H1 (cell line): ENCODE results near the gene ODC1. TPM values are rescaled to one million over a fixed set of nuclear protein-coding genes. Genes with fewer than 3 reads are reported as not detected.

Source experiments
- CTCF ChIA-PET: fragments of 300-600 bp; sonication (Branson Sonifier 250); formaldehyde crosslinking; loops from one replicate; lab custom pipeline; 2021; ENCODE audit not compliant: partially characterized antibody; lab: Charles Lee
- POLR2A ChIA-PET: fragments of 300-600 bp; sonication (Branson Sonifier 250); formaldehyde crosslinking; loops from one replicate; lab custom pipeline; 2021; ENCODE audit warnings: inconsistent platforms; ENCODE audit not compliant: partially characterized antibody; lab: Charles Lee
- DNase-seq, 2 experiments: peaks; one replicate each; pipeline versions ENCODE4 v3.0.0 to v3.0.0-alpha.2; 2010 to 2022; ENCODE audit warnings: low spot score in 2 of 2, low read depth in 1 of 2, mixed read lengths in 1 of 2
- FAIRE-seq: peaks from 2 replicates; lab custom pipeline; 2011; peaks lifted over from hg19 to GRCh38; lab: Jason Lieb, UNC
- H2AFZ ChIP-seq: 2 replicates; pipeline ENCODE4 v1.8.1; 2012; ENCODE audit warnings: low read length, inconsistent platforms
- H2AK5ac ChIP-seq: 2 replicates; pipeline ENCODE4 v1.6.1; 2013; ENCODE audit warnings: low read depth, low read length
- H2BK120ac ChIP-seq: replicated peaks from 2 replicates; pipeline ENCODE3; 2013; ENCODE audit warnings: low read depth, low read length, inconsistent platforms
- H2BK12ac ChIP-seq: 2 replicates; pipeline ENCODE4 v1.6.1; 2013; ENCODE audit warnings: low read depth, low read length
- H2BK15ac ChIP-seq: 2 replicates; pipeline ENCODE4 v1.6.1; 2013; ENCODE audit warnings: low read length
- H2BK20ac ChIP-seq: 2 replicates; pipeline ENCODE4 v1.6.1; 2013; ENCODE audit warnings: low read length
- H2BK5ac ChIP-seq: 2 replicates; pipeline ENCODE4 v1.6.1; 2013; ENCODE audit warnings: low read depth, low read length
- H3K14ac ChIP-seq: 2 replicates; pipeline ENCODE4 v1.6.1; 2013; ENCODE audit warnings: inconsistent platforms; ENCODE audit not compliant: insufficient read length
- H3K18ac ChIP-seq: 2 replicates; pipeline ENCODE4 v1.6.1; 2013; ENCODE audit warnings: low read length; ENCODE audit errors: extremely low read depth
- H3K23ac ChIP-seq: 2 replicates; pipeline ENCODE4 v1.6.1; 2013; ENCODE audit warnings: inconsistent platforms; ENCODE audit not compliant: insufficient read length
- H3K23me2 ChIP-seq: 2 replicates; pipeline ENCODE4 v1.6.1; 2013; ENCODE audit warnings: low read depth, low read length
- H3K27ac ChIP-seq: 2 replicates; pipeline ENCODE4 v1.6.1; 2011; ENCODE audit warnings: low read depth, low read length, inconsistent platforms
- H3K27me3 ChIP-seq, 4 experiments: replicated peaks in 1 of 4; 1 replicate in 1 of 4; 2 replicates in 3 of 4; pipeline versions ENCODE4 v1.6.1 to v1.8.1; 2011 to 2013; ENCODE audit warnings: low read length in 3 of 4, mild to moderate bottlenecking in 3 of 4, inconsistent platforms in 2 of 4, mixed read lengths in 2 of 4, moderate library complexity in 1 of 4; ENCODE audit not compliant: control insufficient read depth in 3 of 4, insufficient read depth in 3 of 4; ENCODE audit errors: extremely low read depth in 1 of 4
- H3K36me3 ChIP-seq, 4 experiments: 2 replicates each; pipeline versions ENCODE4 v1.6.1 to v1.8.1; 2011 to 2013; ENCODE audit warnings: mild to moderate bottlenecking in 4 of 4, low read length in 3 of 4, moderate library complexity in 2 of 4, control low read depth in 1 of 4, inconsistent platforms in 1 of 4; ENCODE audit not compliant: insufficient read depth in 4 of 4, control insufficient read depth in 2 of 4
- H3K4ac ChIP-seq: replicated peaks from 2 replicates; pipeline ENCODE3; 2013; ENCODE audit warnings: low read length, low read depth, mixed read lengths, inconsistent platforms; ENCODE audit not compliant: insufficient read length
- H3K4me1 ChIP-seq, 4 experiments: replicated peaks in 1 of 4; 1 replicate in 1 of 4; 2 replicates in 3 of 4; pipeline versions ENCODE4 v1.6.1 to v1.8.1; 2011 to 2013; ENCODE audit warnings: low read length in 3 of 4, inconsistent platforms in 2 of 4, mixed read lengths in 1 of 4; ENCODE audit not compliant: insufficient read depth in 4 of 4, control insufficient read depth in 3 of 4
- H3K4me2 ChIP-seq, 2 experiments: 2 replicates each; pipeline versions ENCODE4 v1.6.1 to v1.8.1; 2011 to 2013; ENCODE audit warnings: low read depth in 2 of 2, low read length in 2 of 2, control low read depth in 1 of 2, inconsistent platforms in 1 of 2, mild to moderate bottlenecking in 1 of 2; ENCODE audit not compliant: insufficient read depth in 1 of 2
- H3K4me3 ChIP-seq, 4 experiments: fragments of 200-600, 300-600 bp in 1 of 4; sonication (generic), shearing (Covaris generic), sonication (Bioruptor Twin) in 1 of 4; 2 replicates each; pipeline versions ENCODE4 v1.5.1 to v1.8.1; 2011 to 2016; ENCODE audit warnings: low read length in 4 of 4, low read depth in 3 of 4, control low read depth in 2 of 4, inconsistent platforms in 2 of 4, mild to moderate bottlenecking in 2 of 4, mixed read lengths in 1 of 4, moderate library complexity in 1 of 4; ENCODE audit not compliant: insufficient read depth in 2 of 4; ENCODE audit errors: extremely low read depth in 1 of 4
- H3K56ac ChIP-seq: replicated peaks from 2 replicates; pipeline ENCODE3; 2013; ENCODE audit warnings: low read depth, mild to moderate bottlenecking, mixed read lengths, low read length, inconsistent platforms; ENCODE audit not compliant: insufficient read length
- H3K79me1 ChIP-seq: 2 replicates; pipeline ENCODE4 v1.6.1; 2013; ENCODE audit warnings: low read depth, low read length, control low read depth
- H3K79me2 ChIP-seq, 2 experiments: 2 replicates each; pipeline versions ENCODE4 v1.6.1 to v1.8.1; 2012 to 2013; ENCODE audit warnings: low read length in 2 of 2, mild to moderate bottlenecking in 2 of 2, inconsistent platforms in 1 of 2; ENCODE audit not compliant: insufficient read depth in 2 of 2, control insufficient read depth in 1 of 2
- H3K9ac ChIP-seq, 4 experiments: replicated peaks in 1 of 4; 1 replicate in 1 of 4; 2 replicates in 3 of 4; pipeline versions ENCODE4 v1.6.1 to v1.8.1; 2011 to 2013; ENCODE audit warnings: low read depth in 3 of 4, low read length in 3 of 4, control low read depth in 2 of 4, mild to moderate bottlenecking in 2 of 4, moderate library complexity in 2 of 4, inconsistent platforms in 1 of 4; ENCODE audit errors: extremely low read depth in 1 of 4
- H3K9me3 ChIP-seq, 2 experiments: 2 replicates each; pipeline versions ENCODE4 v1.6.1 to v1.8.1; 2012 to 2013; ENCODE audit warnings: mild to moderate bottlenecking in 2 of 2, moderate library complexity in 2 of 2, control low read depth in 1 of 2, inconsistent platforms in 1 of 2, low read depth in 1 of 2, low read length in 1 of 2, mixed read lengths in 1 of 2; ENCODE audit not compliant: insufficient read depth in 2 of 2
- H4K20me1 ChIP-seq, 2 experiments: replicated peaks in 1 of 2; 2 replicates each; pipeline versions ENCODE3 to v1.8.1; 2011 to 2013; ENCODE audit warnings: inconsistent platforms in 2 of 2, low read length in 2 of 2, mild to moderate bottlenecking in 1 of 2; ENCODE audit not compliant: insufficient read depth in 2 of 2, control insufficient read depth in 1 of 2
- H4K5ac ChIP-seq: 2 replicates; pipeline ENCODE4 v1.6.1; 2013; ENCODE audit warnings: low read length, low read depth, mixed read lengths, inconsistent platforms; ENCODE audit not compliant: insufficient read length
- H4K8ac ChIP-seq: 2 replicates; pipeline ENCODE4 v1.8.0; 2013; ENCODE audit warnings: mild to moderate bottlenecking, moderate library complexity, low read length, inconsistent platforms; ENCODE audit not compliant: insufficient read depth; ENCODE audit errors: extremely low read depth
- H4K91ac ChIP-seq: replicated peaks from 2 replicates; pipeline ENCODE3; 2013; ENCODE audit warnings: low read length, mixed read lengths, inconsistent platforms; ENCODE audit not compliant: insufficient read length
- POLR2A ChIP-seq, 2 experiments: IDR thresholded peaks; 1 replicate in 1 of 2; 2 replicates in 1 of 2; pipeline ENCODE4 v1.6.1; 2011; ENCODE audit warnings: low read depth in 2 of 2, low read length in 2 of 2, mild to moderate bottlenecking in 2 of 2; ENCODE audit errors: control extremely low read depth in 1 of 2
- WGBS, 2 experiments: shearing (Covaris generic) in 1 of 2; methylation state at CpG; one replicate each; pipeline versions ENCODE4 v1.1.6 to v1.1.7; 2013 to 2015; ENCODE audit warnings: low lambda C conversion rate in 2 of 2, mixed read lengths in 2 of 2, inconsistent platforms in 1 of 2, low coverage in 1 of 2, missing lambda C conversion rate in 1 of 2; ENCODE audit not compliant: insufficient replicate concordance in 2 of 2, insufficient coverage in 1 of 2, insufficient read length in 1 of 2; ENCODE audit errors: extremely low coverage in 1 of 2, missing lambda C conversion rate in 1 of 2; 5-methylcytosine and 5-hydroxymethylcytosine counted together
- polyA plus RNA-seq, 7 experiments: library from polyadenylated mRNA; depleted of rRNA in 3 of 7; stranded (reverse) in 5 of 7; unstranded in 2 of 7; fragments of >200 nt in 5 of 7; fragments of 200-250 nt in 2 of 7; gene quantifications; 1 replicate in 5 of 7; 2 replicates in 1 of 7; 4 replicates in 1 of 7; pipeline versions ENCODE4 v1.2.1 to v1.2.3, GENCODE V29; 2011 to 2013; ENCODE audit warnings: missing spikeins in 2 of 7, mixed read lengths in 2 of 7
- total RNA-seq: library from RNA; stranded (reverse); fragmentation: NEBNext Ultra II Directional; extraction: Animal tissue kit (Norgen Biotek cat#: 25700); gene quantifications from 2 replicates; pipeline ENCODE4 v1.2.1, GENCODE V29; 2021

ODC1 gene
- total and polyA plus RNA-seq, 2 of the 8 experiments (the other 6 are each of a cell fraction or from before 2014, with no cell fraction given), result 57.2 to 76.7 TPM

- H3K4me3 ChIP-seq, result no peak overlapping the region
- no peak overlapping the region for H3K4ac ChIP-seq
- H4K20me1 ChIP-seq, result no peaks in the 10 kb centered on the region
- DNase-seq (no peak), FAIRE-seq (no peak)
- no peak overlapping the region for H3K23ac ChIP-seq
- no peak overlapping the region for H4K8ac ChIP-seq
- H3K14ac ChIP-seq, result no peak overlapping the region
- H3K23me2 ChIP-seq, result peaks cover 4% of the 10 kb centered on the region; the same call in 1 of the 2 replicates
- TF ChIP-seq POLR2A (IDR thresholded peaks at IDR 0.05; ENCODE audit: control extremely low read depth in 1 of 2, low read depth in 2 of 2, low read length in 2 of 2), result no peak
- no peak overlapping the region for H2BK12ac ChIP-seq
- no peak overlapping the region for H2AK5ac ChIP-seq
- no peak overlapping the region for H3K56ac ChIP-seq
- WGBS, 2 experiments, result 93% methylated on average over 11 of the region's 11 CpGs; no CpG with 5 or more reads in 1 of the 2 experiments
- no peak overlapping the region for H4K91ac ChIP-seq
- no peak overlapping the region for H3K4me2 ChIP-seq
- H3K18ac ChIP-seq, result no peak overlapping the region; the same call in 1 of the 2 replicates
- H2BK15ac ChIP-seq, result 0 out of 2 replicates have a peak overlapping the region, but pooled peaks have one; percentile 72
- H2BK120ac ChIP-seq, result no peak overlapping the region
- H3K9me3 ChIP-seq, result no peaks in the 10 kb centered on the region
- no peak overlapping the region for H3K9ac ChIP-seq
- H2AFZ ChIP-seq, result no peak overlapping the region
- ChIA-PET POLR2A (no interaction called here), CTCF (interaction anchor here (1.2 kb wide), 2 partner anchors 9 to 17 kb away, joined by 3 read pairs; no protein-coding TSS in a partner anchor)
- H3K36me3 ChIP-seq, result no peaks in the 10 kb centered on the region
- no peaks in the 10 kb centered on the region for H3K79me2 ChIP-seq
- no peak overlapping the region for H4K5ac ChIP-seq
- peak overlapping the region; percentile 60 for H2BK5ac ChIP-seq
- no peak overlapping the region for H2BK20ac ChIP-seq
- H3K27ac ChIP-seq, result no peak overlapping the region
- H3K27me3 ChIP-seq, result no peaks in the 10 kb centered on the region
- no peaks in the 10 kb centered on the region; the same call in none of the 2 replicates for H3K79me1 ChIP-seq
- H3K4me1 ChIP-seq, result peaks cover 0 to 4% (median 0%) of the 10 kb centered on the region in 4 experiments; a peak in 1 of 7 replicates
Measured at GRCh38 chr2:10400568-10400977, 47.6 kb downstream of the ODC1 start.
